Measurements from ENCODE around the gene PBX1.

Gene PBX1

DNA sequence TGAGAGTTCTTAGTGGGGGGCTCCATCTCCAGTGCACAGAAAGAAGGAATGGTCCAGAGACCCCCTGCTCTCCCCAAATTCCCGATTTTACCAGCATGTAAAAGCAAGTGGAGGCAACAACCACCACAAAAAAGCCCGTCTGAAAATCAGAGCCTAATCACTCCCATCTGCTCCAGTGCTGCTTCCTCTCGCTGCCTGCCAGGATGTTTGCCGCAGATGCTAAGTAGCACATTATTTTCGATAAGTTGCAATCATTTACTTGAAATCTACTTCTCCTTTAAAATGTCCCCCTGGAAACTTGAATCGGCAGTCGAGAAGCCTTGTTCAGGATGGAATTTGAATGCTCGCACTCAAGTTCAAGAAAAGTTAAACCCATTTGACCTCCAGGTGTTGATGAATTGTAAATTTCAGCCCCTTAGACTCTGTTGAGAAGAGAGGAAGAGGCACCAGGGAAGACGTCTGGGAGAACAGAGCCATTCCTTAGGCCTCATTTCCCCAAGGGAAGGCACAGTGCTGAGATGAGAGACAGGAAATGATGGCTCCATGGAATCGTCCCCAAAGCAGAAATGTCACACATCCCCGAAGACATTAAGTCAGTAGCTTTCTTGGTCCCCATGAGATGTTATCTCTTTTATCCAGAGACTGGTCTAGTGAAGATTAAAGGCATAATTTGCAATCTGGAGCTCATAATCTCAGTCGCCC, 221.3 kb downstream of the PBX1 start:
- TF ChIP-seq CTCF (conservative IDR thresholded peaks at IDR 0.05) = no peak
- no peak overlapping the region for H3K27ac ChIP-seq

DNA sequence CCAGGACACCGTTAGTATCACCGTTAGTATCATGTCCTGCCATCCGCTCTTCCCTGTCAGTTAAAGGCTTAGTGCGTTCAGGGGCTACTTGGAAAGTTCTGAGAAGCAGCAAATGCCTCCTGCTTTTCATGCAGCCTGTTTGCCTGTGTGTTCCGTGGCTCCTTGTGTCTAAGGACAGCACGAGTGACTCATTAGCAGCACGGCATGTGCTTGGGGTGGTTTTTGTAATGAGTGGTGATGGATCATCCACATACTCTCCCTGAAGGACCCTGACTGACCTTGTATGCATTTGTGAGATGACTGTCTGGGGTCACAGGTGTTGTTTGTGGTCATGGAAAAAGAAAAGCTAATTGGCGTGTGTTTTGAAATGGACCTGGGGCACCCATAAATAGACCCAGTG, 221.9 kb downstream of the PBX1 start:
- no peak for TF ChIP-seq CTCF (conservative IDR thresholded peaks at IDR 0.05)
- no peak overlapping the region for H3K27ac ChIP-seq

DNA sequence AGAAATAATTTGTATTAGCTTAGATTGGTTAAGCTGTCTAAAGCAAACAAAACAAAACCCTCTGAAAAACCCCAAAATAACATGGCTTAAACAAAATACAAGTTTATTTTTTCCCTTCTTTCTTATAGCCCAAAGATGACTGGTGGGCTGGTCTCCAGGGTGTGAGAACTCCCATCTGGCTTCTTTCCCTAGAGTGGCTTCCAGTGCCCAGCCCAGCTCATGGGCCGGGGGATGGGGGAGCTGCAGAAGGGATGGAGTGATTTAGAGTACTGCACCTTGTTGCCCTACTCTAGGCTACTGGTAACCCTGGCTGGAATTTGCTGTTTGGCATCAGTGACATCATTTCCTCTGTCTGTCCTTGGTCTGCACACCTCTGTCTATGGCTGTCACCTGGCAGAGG, 223.0 kb downstream of the PBX1 start:
- no peak overlapping the region for H3K27ac ChIP-seq

DNA sequence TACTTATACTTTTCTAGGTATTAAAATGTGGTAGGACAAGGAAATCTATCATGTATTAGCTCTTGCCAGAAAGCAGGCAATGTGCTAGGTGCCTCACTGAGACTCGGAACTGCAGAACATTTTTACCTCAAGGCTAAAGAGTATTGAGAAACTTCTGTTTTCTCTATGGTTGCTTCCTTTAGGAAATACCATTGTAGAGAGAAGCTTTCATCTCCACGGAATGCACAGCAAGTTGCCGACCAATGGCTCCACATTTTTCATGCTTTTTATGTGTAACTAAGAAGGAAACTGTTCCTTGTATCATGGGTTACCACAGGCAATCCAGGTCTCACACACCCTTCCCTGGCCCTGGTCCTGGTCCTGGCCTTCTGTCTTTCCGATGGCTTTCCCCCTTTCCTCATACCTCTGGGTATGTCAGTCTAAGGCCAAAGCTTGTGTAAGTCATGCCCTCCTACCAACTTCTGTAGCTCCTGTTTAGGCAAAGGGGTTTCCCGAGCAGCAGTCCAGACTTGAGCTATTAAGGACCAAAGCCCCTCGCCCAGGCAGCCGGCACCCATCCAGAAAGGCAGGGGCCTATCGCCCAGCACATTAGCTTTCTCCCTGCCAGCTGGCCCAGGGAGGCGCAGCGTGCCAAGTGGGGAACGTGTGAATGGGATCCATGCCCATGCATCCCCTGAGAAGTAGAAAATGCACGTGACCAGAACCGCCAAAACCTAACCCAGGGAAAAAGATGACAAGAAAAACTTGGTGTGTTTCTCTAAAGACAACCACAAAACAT, 225.0 kb downstream of the PBX1 start:
- TF ChIP-seq CTCF (conservative IDR thresholded peaks at IDR 0.05) = no peak
- H3K27ac ChIP-seq = no peak overlapping the region

More for the DNA sequence above, 223.0 kb downstream of the PBX1 start:
- TF ChIP-seq CTCF (conservative IDR thresholded peaks at IDR 0.05) = no peak

DNA sequence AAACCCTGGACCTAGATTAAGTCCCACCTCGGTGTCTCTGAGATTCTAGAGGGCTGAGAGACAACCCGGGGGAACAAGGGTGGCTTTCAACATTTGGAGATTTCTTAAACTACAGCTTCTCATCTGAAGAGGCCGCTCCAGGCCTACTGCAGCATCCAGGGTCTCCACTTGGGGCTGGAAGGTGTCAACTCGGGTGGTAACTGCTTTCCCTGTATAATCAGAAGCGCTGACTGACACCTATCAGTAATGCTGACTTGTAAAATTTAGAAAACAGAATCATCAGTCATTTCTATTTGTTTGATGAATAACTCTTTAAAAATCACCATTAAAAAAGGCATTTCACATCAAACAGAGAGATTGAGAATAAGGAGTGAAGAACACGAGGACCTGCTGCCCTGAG, 226.0 kb downstream of the PBX1 start:
- TF ChIP-seq CTCF (conservative IDR thresholded peaks at IDR 0.05) = no peak
- H3K27ac ChIP-seq = no peak overlapping the region

- no peak for TF ChIP-seq CTCF (conservative IDR thresholded peaks at IDR 0.05)
- H3K27ac ChIP-seq = peak overlapping the region; percentile 18; the same call in 1 of the 2 replicates
Measured at GRCh38 chr1:164785841-164786534, 227.0 kb downstream of the PBX1 start.

Measured in VCaP (cell line).